Activated T-cell treated with anti-CD3 and anti-CD28 coated beads, Interleukin-2, amount 50 U/mL, for 72 hours (primary cell): Measurements from ENCODE around the gene TRMT1. TPM values are rescaled to one million over a fixed set of nuclear protein-coding genes. Genes with fewer than 3 reads are reported as not detected.
A peak's percentile ranks its signal among the peaks of the same experiment; 100 is the strongest.

Source experiments
- ATAC-seq, 2 donors: fragments of 150-1000 bp; cut with Tn5 transposase; replicated peaks in 1 of 2; 2 replicates each; pipeline ENCODE4 v1.10.0; 2021; ENCODE audit warnings: moderate library complexity in 2 of 2, mild to moderate bottlenecking in 1 of 2
- DNase-seq, 2 donors: peaks; one replicate each; pipeline ENCODE4 v3.0.0; 2021 to 2022; ENCODE audit warnings: mixed read lengths in 1 of 2
- H3K27ac Mint-ChIP-seq: one replicate; pipeline ENCODE4 v1.8.0; 2022; ENCODE audit warnings: mild to moderate bottlenecking, moderate library complexity, mixed read lengths
- H3K27me3 Mint-ChIP-seq: one replicate; pipeline ENCODE4 v1.8.0; 2022; ENCODE audit warnings: low read depth, mixed read lengths
- H3K36me3 Mint-ChIP-seq, 2 donors: one replicate each; pipeline ENCODE4 v1.8.0; 2022; ENCODE audit warnings: mixed read lengths in 2 of 2, mild to moderate bottlenecking in 1 of 2; ENCODE audit not compliant: insufficient read depth in 2 of 2
- H3K4me1 Mint-ChIP-seq: one replicate; pipeline ENCODE4 v1.8.0; 2022; ENCODE audit warnings: low read depth, mixed read lengths
- H3K4me3 Mint-ChIP-seq, 2 donors: one replicate each; pipeline ENCODE4 v1.8.0; 2022; ENCODE audit warnings: mild to moderate bottlenecking in 2 of 2, mixed read lengths in 2 of 2, moderate library complexity in 2 of 2
- H3K9me3 Mint-ChIP-seq, 2 donors: one replicate each; pipeline ENCODE4 v1.8.0; 2022; ENCODE audit warnings: mixed read lengths in 2 of 2
- total RNA-seq, 2 donors: library from RNA; stranded (reverse); gene quantifications; one replicate each; pipeline ENCODE4 v1.2.3, GENCODE V29; 2022

TRMT1 gene
- total RNA-seq, 2 donors from 2014 or later = 41.0 to 46.0 TPM

- Mint-ChIP-seq H3K36me3 (peaks cover 0 to 3% of the 10 kb centered on the region in 2 donors), H3K27ac (peak overlapping the region; percentile 54), H3K9me3 (no peaks in the 10 kb centered on the region), H3K4me3 (no peak overlapping the region), H3K27me3 (no peaks in the 10 kb centered on the region), H3K4me1 (no peaks in the 10 kb centered on the region)
- no peak for ATAC-seq
- no peak for DNase-seq
Measured at GRCh38 chr19:13139633-13140311, 23.2 kb upstream of the TRMT1 start.

- peaks cover 0 to 3% of the 10 kb centered on the region in 2 donors for H3K36me3 Mint-ChIP-seq
- no peak for ATAC-seq
- no peaks in the 10 kb centered on the region for H3K9me3 Mint-ChIP-seq
- no peak for DNase-seq
- H3K27me3 Mint-ChIP-seq = no peaks in the 10 kb centered on the region
- H3K4me3 Mint-ChIP-seq = no peak overlapping the region
- no peak overlapping the region for H3K27ac Mint-ChIP-seq
- H3K4me1 Mint-ChIP-seq = no peaks in the 10 kb centered on the region
Measured at GRCh38 chr19:13138916-13139198, 22.3 kb upstream of the TRMT1 start.

DNA sequence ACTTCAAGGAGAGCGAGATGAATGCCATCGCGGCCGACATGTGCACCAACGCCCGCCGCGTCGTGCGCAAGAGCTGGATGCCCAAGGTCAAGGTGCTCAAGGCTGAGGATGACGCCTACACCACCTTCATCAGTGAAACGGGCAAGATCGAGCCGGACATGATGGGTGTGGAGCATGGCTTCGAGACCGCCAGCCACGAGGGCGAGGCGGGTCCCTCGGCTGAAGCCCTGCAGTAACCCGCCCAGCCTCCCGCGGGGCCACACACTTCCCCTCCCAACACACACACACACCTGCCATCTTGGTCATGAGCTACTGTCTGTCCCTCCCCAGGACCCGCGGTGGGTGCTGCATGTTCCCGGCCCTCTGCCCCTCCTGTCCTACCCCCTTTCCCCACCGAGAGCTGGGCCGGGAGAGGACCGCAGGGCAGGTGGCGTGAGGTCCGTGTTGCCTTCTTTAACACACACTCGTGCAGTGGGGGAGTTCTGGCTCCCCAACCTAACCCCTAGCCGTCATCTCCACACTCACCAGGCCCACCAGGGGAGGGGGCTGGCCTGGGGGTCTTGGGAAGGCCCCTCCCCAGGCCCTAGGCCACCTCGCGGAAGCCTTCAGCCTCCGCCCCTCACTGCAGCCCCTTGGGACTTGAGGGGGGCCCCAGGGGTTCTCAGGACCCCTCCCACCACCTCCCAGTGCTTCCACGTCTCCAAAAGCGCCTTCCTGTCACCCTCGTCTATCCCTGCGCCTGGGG, 21.8 kb upstream of the TRMT1 start:
- DNase-seq (no peak), ATAC-seq (no peak)
- Mint-ChIP-seq H3K36me3 (peaks cover 0 to 7% of the 10 kb centered on the region in 2 donors), H3K4me1 (peaks cover 3% of the 10 kb centered on the region), H3K27ac (no peak overlapping the region), H3K27me3 (no peaks in the 10 kb centered on the region), H3K9me3 (no peaks in the 10 kb centered on the region), H3K4me3 (no peak overlapping the region)

DNA sequence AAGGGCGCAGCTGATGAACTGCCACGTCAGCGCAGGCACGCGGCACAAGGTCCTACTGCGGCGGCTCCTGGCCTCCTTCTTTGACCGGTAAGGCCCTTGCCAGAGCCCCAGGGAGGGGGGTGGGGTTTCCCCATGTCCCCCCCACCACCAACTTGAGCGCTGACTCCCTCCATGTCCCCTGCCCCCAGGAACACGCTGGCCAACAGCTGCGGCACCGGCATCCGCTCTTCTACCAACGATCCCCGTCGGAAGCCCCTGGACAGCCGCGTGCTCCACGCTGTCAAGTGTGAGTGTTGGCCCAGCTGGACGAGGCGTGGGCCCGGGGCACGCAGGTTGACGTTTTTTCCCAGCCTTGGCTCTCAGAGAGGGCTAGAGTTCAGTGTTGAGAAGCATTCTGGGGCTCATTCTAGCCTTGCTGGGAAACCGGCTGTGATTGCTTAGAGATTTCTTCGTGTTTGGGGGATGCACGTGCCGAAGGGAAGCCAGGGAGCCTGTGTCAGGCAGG, 20.8 kb upstream of the TRMT1 start:
- peaks cover 13% of the 10 kb centered on the region for H3K4me1 Mint-ChIP-seq
- ATAC-seq (no peak), DNase-seq (no peak)
- H3K27me3 Mint-ChIP-seq = no peaks in the 10 kb centered on the region
- H3K4me3 Mint-ChIP-seq = no peak overlapping the region
- H3K36me3 Mint-ChIP-seq = peaks cover 3 to 9% of the 10 kb centered on the region in 2 donors
- no peaks in the 10 kb centered on the region for H3K9me3 Mint-ChIP-seq
- no peak overlapping the region for H3K27ac Mint-ChIP-seq

GRCh38 chr19:13135068-13136062, 18.8 kb upstream of the TRMT1 start:
- peaks cover 33% of the 10 kb centered on the region for H3K4me1 Mint-ChIP-seq
- H3K27ac Mint-ChIP-seq = no peak overlapping the region
- ATAC-seq = no peak
- no peaks in the 10 kb centered on the region for H3K27me3 Mint-ChIP-seq
- no peaks in the 10 kb centered on the region for H3K9me3 Mint-ChIP-seq
- peaks cover 7 to 13% of the 10 kb centered on the region in 2 donors for H3K36me3 Mint-ChIP-seq
- no peak overlapping the region for H3K4me3 Mint-ChIP-seq
- no peak for DNase-seq

DNA sequence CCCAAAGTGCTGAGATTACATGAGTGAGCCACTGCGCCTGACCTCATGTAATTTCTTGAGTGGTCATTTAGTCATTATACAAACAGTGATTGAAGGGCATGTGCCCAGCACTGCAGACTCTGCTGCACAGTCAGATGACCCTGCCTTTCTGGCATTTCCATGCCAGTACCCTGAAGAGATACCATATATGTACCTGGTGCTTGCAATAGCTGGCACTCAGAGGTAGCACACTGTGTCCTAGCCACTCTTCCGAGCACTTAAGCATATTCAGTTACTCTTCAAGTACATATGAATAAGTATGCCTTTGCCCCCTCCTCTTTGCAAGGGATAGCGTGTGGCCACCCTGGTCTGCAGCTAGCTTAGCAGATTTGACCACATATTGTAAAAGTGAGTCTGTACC, 18.1 kb upstream of the TRMT1 start:
- Mint-ChIP-seq H3K4me1 (peaks cover 36% of the 10 kb centered on the region), H3K27me3 (no peaks in the 10 kb centered on the region), H3K4me3 (peak overlapping the region in 1 of 2 donors; percentile 10), H3K9me3 (no peaks in the 10 kb centered on the region), H3K36me3 (peaks cover 7 to 13% of the 10 kb centered on the region in 2 donors), H3K27ac (no peak overlapping the region)
- no peak for ATAC-seq
- no peak for DNase-seq

DNA sequence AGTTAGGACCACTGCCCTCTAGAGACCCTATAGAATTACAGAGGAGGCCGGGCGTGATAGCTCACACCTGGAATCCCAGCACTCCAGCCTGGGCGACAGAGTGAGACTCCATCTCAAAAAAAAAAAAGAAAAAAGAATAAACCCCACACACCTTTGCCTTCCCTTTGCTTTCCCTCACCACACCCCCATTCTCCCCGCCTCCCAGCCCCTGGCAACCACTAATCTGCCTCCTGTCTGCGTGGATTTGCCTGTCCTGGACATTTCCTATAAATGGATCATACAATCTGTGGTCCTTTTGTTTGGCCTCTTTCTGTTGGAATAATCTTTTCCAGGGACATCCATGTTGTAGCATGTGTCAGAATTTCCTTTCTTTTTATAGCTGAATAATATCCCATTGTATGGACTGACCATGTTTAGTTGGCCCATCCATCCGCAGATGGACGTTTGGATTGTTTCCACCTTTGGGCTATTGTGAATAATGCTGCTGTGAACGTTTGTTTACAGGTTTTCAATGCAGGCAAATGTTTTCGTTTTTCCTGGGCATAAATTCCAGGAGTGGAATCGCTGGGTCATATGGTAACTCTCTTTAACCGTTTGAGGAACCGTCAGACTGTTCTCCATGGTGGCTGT, 16.8 kb upstream of the TRMT1 start:
- no peaks in the 10 kb centered on the region for H3K27me3 Mint-ChIP-seq
- ATAC-seq (no peak), DNase-seq (no peak)
- H3K27ac Mint-ChIP-seq = peak overlapping the region; percentile 82
- no peaks in the 10 kb centered on the region for H3K9me3 Mint-ChIP-seq
- H3K4me3 Mint-ChIP-seq = peak overlapping the region; percentile 1 to 89
- peaks cover 41% of the 10 kb centered on the region for H3K4me1 Mint-ChIP-seq
- H3K36me3 Mint-ChIP-seq = peaks cover 7 to 13% of the 10 kb centered on the region in 2 donors

- Mint-ChIP-seq H3K9me3 (no peaks in the 10 kb centered on the region), H3K36me3 (peaks cover 7 to 13% of the 10 kb centered on the region in 2 donors), H3K27me3 (no peaks in the 10 kb centered on the region), H3K4me1 (peaks cover 48% of the 10 kb centered on the region), H3K27ac (peak overlapping the region; percentile 82), H3K4me3 (peak overlapping the region; percentile 73 to 89)
- ATAC-seq = peak; percentile 97 to 99
- DNase-seq = peak; percentile 68 to 78
Measured at GRCh38 chr19:13132471-13133180, 16.1 kb upstream of the TRMT1 start.

GRCh38 chr19:13130886-13131490, 14.4 kb upstream of the TRMT1 start:
- Mint-ChIP-seq H3K4me1 (peaks cover 49% of the 10 kb centered on the region), H3K27me3 (no peaks in the 10 kb centered on the region), H3K27ac (peak overlapping the region; percentile 92), H3K4me3 (peak overlapping the region; percentile 54 to 68), H3K36me3 (peaks cover 7 to 13% of the 10 kb centered on the region in 2 donors), H3K9me3 (no peaks in the 10 kb centered on the region)
- DNase-seq (no peak), ATAC-seq (no peak)

- H3K9me3 Mint-ChIP-seq = no peaks in the 10 kb centered on the region
- no peaks in the 10 kb centered on the region for H3K27me3 Mint-ChIP-seq
- DNase-seq = no peak
- H3K36me3 Mint-ChIP-seq = peaks cover 7 to 13% of the 10 kb centered on the region in 2 donors
- H3K27ac Mint-ChIP-seq = no peak overlapping the region
- peaks cover 49% of the 10 kb centered on the region for H3K4me1 Mint-ChIP-seq
- ATAC-seq = no peak
- no peak overlapping the region for H3K4me3 Mint-ChIP-seq
Measured at GRCh38 chr19:13129384-13129783, 12.8 kb upstream of the TRMT1 start.

GRCh38 chr19:13128583-13128982, 12.0 kb upstream of the TRMT1 start:
- ATAC-seq (no peak), DNase-seq (no peak)
- Mint-ChIP-seq H3K27me3 (no peaks in the 10 kb centered on the region), H3K4me1 (peaks cover 48% of the 10 kb centered on the region), H3K4me3 (no peak overlapping the region), H3K9me3 (no peaks in the 10 kb centered on the region), H3K36me3 (peaks cover 7 to 11% of the 10 kb centered on the region in 2 donors), H3K27ac (no peak overlapping the region)
